ENCODE data around the gene THADA.
"Not testable (repeated sequence)": the region's sequence is repeated elsewhere in the genome, so short reads cannot be mapped to it uniquely, and the experiment has no call there.

The THADA gene

GRCh38 chr2:43199492-43200488 is 396.0 kb downstream of the THADA start:
- no peak for DNase-seq

GRCh38 chr2:43198263-43198662 is 397.6 kb downstream of the THADA start:
- DNase-seq = no peak

- DNase-seq = no peak
Observed at GRCh38 chr2:43197588-43197896, 398.3 kb downstream of the THADA start.

- DNase-seq = no peak
Observed at GRCh38 chr2:43196768-43197587, 398.9 kb downstream of the THADA start.

- no peak for DNase-seq
Observed at GRCh38 chr2:43194121-43194869, 401.5 kb downstream of the THADA start.

GRCh38 chr2:43193652-43194120 is 402.2 kb downstream of the THADA start:
- no peak for DNase-seq

- DNase-seq = no peak
Observed at GRCh38 chr2:43192744-43193651, 402.8 kb downstream of the THADA start.

- DNase-seq = peak in 1 of 2 experiments; percentile 49
Observed at GRCh38 chr2:43191947-43192516, 403.8 kb downstream of the THADA start.

GRCh38 chr2:43190311-43191052 is 405.4 kb downstream of the THADA start:
- DNase-seq = no peak

- not testable (repeated sequence) for DNase-seq
Observed at GRCh38 chr2:43189861-43190260, 406.0 kb downstream of the THADA start.

GRCh38 chr2:43188561-43189386 is 407.1 kb downstream of the THADA start:
- DNase-seq = no peak

- no peak for DNase-seq
Observed at GRCh38 chr2:43186679-43187374, 409.0 kb downstream of the THADA start.

- no peak for DNase-seq
Observed at GRCh38 chr2:43186321-43186678, 409.5 kb downstream of the THADA start.

GRCh38 chr2:43185146-43185545 is 410.7 kb downstream of the THADA start:
- no peak for DNase-seq

- DNase-seq = peak; percentile 61 to 72
Observed at GRCh38 chr2:43184339-43184895, 411.4 kb downstream of the THADA start.

- DNase-seq = no peak
Observed at GRCh38 chr2:43183743-43184142, 412.1 kb downstream of the THADA start.

GRCh38 chr2:43180897-43181296 is 414.9 kb downstream of the THADA start:
- DNase-seq = no peak
